GM20431 (cell line): ENCODE measurements around the gene IQCN.
"Not testable (repeated sequence)": the region's sequence is repeated elsewhere in the genome, so short reads cannot be mapped to it uniquely, and the experiment has no call there.

Source experiments
- in situ Hi-C: fragments of 300-500 bp; cut with MseI, MboI; formaldehyde crosslinking; loops from one replicate; pipeline ENCODE4 v1.15.0; 2020; ENCODE audit warnings: low sequenced_read_pairs; ENCODE audit not compliant: unreplicated experiment

Gene IQCN

GRCh38 chr19:18219911-18220631, 54.2 kb downstream of the IQCN start:
- in situ Hi-C loops = no loop called here

- in situ Hi-C loops = no loop called here
Measured at GRCh38 chr19:18218600-18218999, 55.7 kb downstream of the IQCN start.

- in situ Hi-C loops = no loop called here
Measured at GRCh38 chr19:18218159-18218558, 56.1 kb downstream of the IQCN start.

GRCh38 chr19:18216789-18217188, 57.5 kb downstream of the IQCN start:
- in situ Hi-C loops = no loop called here

GRCh38 chr19:18214779-18215433, 59.3 kb downstream of the IQCN start:
- in situ Hi-C loops = no loop called here

GRCh38 chr19:18211683-18212082, 62.6 kb downstream of the IQCN start:
- in situ Hi-C loops = no loop called here

GRCh38 chr19:18209912-18210311, 64.3 kb downstream of the IQCN start:
- in situ Hi-C loops = not testable (repeated sequence)

GRCh38 chr19:18208098-18208951, 65.9 kb downstream of the IQCN start:
- in situ Hi-C loops = no loop called here
